Limb (tissue), 2 donors: ENCODE results near the gene MUC6.

Experiments used
- DNase-seq, 2 donors: peaks; one replicate each; pipeline ENCODE4 v3.0.0-alpha.2; 2016; ENCODE audit errors: extremely low spot score in 2 of 2

Gene MUC6

GRCh38 chr11:1051356-1052132 lies 15.0 kb upstream of the MUC6 start:
- DNase-seq, result peak in 1 of 2 donors; percentile 27

- peak; percentile 51 to 85 for DNase-seq
These were observed 14.2 kb upstream of the MUC6 start for GRCh38 chr11:1050581-1051355.

GRCh38 chr11:1049911-1050580 lies 13.5 kb upstream of the MUC6 start:
- peak in 1 of 2 donors; percentile 28 for DNase-seq

GRCh38 chr11:1049431-1049891 lies 12.9 kb upstream of the MUC6 start:
- DNase-seq, result peak in 1 of 2 donors; percentile 39

- DNase-seq, result no peak
These were observed 12.5 kb upstream of the MUC6 start for GRCh38 chr11:1049071-1049405.

- no peak for DNase-seq
These were observed 12.0 kb upstream of the MUC6 start for GRCh38 chr11:1048375-1049070.

- no peak for DNase-seq
These were observed 11.2 kb upstream of the MUC6 start for GRCh38 chr11:1047595-1048156.

- no peak for DNase-seq
These were observed 7.6 kb upstream of the MUC6 start for GRCh38 chr11:1044160-1044559.

- DNase-seq, result no peak
These were observed 7.1 kb upstream of the MUC6 start for GRCh38 chr11:1043563-1044096.

GRCh38 chr11:1042626-1043562 lies 6.4 kb upstream of the MUC6 start:
- no peak for DNase-seq

- DNase-seq, result no peak
These were observed 5.6 kb upstream of the MUC6 start for GRCh38 chr11:1041936-1042608.

GRCh38 chr11:1041471-1041870 lies 5.0 kb upstream of the MUC6 start:
- no peak for DNase-seq

GRCh38 chr11:1041149-1041467 lies 4.6 kb upstream of the MUC6 start:
- DNase-seq, result no peak

GRCh38 chr11:1040428-1041148 lies 4.1 kb upstream of the MUC6 start:
- DNase-seq, result no peak

GRCh38 chr11:1039481-1040427 lies 3.2 kb upstream of the MUC6 start:
- no peak for DNase-seq

- DNase-seq, result no peak
These were observed 2.4 kb upstream of the MUC6 start for GRCh38 chr11:1038921-1039320.

GRCh38 chr11:1038361-1038760 lies 1.8 kb upstream of the MUC6 start:
- DNase-seq, result no peak
